Nephron progenitor cell (in vitro differentiated cells): ENCODE measurements around the gene RAET1E.
"Not testable (repeated sequence)": the region's sequence is repeated elsewhere in the genome, so short reads cannot be mapped to it uniquely, and the experiment has no call there.

Experiments
- DNase-seq: peaks from one replicate; pipeline ENCODE4 v3.0.0; 2021
- H3K27ac Mint-ChIP-seq: 2 replicates; pipeline ENCODE4 v1.8.0; 2021; ENCODE audit warnings: mild to moderate bottlenecking, moderate library complexity, mixed read lengths
- H3K27me3 Mint-ChIP-seq: 2 replicates; pipeline ENCODE4 v1.8.0; 2021; ENCODE audit warnings: mild to moderate bottlenecking, low read depth, mixed read lengths; ENCODE audit not compliant: poor library complexity
- H3K36me3 Mint-ChIP-seq: 2 replicates; pipeline ENCODE4 v1.8.0; 2021; ENCODE audit warnings: low read depth, mixed read lengths
- H3K4me1 Mint-ChIP-seq: 2 replicates; pipeline ENCODE4 v1.8.0; 2021; ENCODE audit warnings: mixed read lengths
- H3K4me3 Mint-ChIP-seq: 2 replicates; pipeline ENCODE4 v1.8.0; 2021; ENCODE audit warnings: mild to moderate bottlenecking, moderate library complexity, mixed read lengths
- H3K9me3 Mint-ChIP-seq: 2 replicates; pipeline ENCODE4 v1.8.0; 2021; ENCODE audit warnings: mild to moderate bottlenecking, moderate library complexity, mixed read lengths
- TF ChIP-seq, protein P1 (sequence below): fragments of 200-600 bp; sonication (generic); IDR thresholded peaks from 2 replicates; pipeline ENCODE4 v1.5.0; 2021; ENCODE audit warnings: antibody characterized with exemption

RAET1E gene

DNA sequence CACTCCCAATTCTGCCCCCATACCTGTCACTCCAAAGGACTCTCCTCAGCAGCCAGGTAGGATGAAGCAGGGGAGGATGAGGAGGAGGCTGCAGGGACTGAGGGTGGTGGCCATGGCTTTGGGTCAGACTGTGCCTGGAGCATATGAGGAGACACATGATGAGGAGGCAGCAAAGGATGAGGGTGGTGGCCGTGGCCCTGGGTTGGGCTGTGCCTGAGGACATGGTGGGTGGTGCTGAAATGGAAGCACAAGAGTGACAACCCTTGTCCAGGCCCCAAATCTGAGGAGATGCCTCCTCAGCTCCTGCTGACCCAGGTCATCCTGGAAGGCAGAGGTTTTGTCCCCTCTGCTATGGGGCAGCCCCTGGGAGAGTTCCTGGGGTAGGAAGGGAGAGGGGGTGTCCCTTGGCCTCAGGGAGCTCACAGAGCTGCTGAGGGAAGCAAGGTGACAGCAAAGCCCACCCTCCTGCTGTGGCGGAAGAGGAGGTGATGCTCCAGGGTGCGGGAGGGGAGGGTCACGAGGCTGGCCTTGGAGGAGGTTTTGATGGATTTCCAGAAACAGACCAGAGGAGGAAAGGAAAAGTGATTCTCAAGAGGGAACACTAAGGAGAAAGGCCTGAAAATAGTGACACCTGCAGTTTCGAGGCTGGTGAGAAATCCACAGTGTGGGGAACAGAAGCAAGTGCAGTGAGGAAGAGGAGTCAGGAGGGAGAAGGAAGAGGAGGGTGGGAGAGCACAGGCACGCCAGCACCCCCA is 20.4 kb upstream of the RAET1E start:
- Mint-ChIP-seq H3K27me3 (peaks cover 96% of the 10 kb centered on the region), H3K27ac (no peak overlapping the region), H3K4me1 (peaks cover 13% of the 10 kb centered on the region), H3K36me3 (no peaks in the 10 kb centered on the region), H3K4me3 (no peak overlapping the region), H3K9me3 (peaks cover 4% of the 10 kb centered on the region)
- TF ChIP-seq, protein P1, sequence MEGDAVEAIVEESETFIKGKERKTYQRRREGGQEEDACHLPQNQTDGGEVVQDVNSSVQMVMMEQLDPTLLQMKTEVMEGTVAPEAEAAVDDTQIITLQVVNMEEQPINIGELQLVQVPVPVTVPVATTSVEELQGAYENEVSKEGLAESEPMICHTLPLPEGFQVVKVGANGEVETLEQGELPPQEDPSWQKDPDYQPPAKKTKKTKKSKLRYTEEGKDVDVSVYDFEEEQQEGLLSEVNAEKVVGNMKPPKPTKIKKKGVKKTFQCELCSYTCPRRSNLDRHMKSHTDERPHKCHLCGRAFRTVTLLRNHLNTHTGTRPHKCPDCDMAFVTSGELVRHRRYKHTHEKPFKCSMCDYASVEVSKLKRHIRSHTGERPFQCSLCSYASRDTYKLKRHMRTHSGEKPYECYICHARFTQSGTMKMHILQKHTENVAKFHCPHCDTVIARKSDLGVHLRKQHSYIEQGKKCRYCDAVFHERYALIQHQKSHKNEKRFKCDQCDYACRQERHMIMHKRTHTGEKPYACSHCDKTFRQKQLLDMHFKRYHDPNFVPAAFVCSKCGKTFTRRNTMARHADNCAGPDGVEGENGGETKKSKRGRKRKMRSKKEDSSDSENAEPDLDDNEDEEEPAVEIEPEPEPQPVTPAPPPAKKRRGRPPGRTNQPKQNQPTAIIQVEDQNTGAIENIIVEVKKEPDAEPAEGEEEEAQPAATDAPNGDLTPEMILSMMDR = no peak
- no peak for DNase-seq

DNA sequence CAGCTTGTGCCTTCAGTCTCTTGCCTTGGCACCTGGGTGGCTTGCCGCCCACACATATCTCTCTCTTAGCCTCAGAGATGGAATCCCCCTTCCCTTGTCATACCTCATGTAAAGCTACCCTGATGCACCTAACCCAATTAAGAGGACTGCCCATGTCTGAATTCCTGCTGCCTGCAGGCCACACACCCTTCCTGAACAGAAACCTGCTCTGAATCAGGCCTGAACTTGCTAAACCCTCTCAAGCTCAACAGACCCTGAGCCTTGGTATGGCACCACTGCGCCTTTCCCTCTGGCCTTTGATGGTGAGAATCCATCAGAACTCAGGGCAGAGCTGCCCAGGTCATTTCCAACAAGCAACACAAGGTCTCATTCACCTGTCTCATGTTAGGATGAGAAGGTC is 19.8 kb upstream of the RAET1E start:
- Mint-ChIP-seq H3K36me3 (no peaks in the 10 kb centered on the region), H3K4me1 (peaks cover 7% of the 10 kb centered on the region), H3K9me3 (no peaks in the 10 kb centered on the region), H3K27me3 (peaks cover 96% of the 10 kb centered on the region), H3K4me3 (no peak overlapping the region), H3K27ac (no peak overlapping the region)
- TF ChIP-seq, protein P1 = no peak
- no peak for DNase-seq

DNA sequence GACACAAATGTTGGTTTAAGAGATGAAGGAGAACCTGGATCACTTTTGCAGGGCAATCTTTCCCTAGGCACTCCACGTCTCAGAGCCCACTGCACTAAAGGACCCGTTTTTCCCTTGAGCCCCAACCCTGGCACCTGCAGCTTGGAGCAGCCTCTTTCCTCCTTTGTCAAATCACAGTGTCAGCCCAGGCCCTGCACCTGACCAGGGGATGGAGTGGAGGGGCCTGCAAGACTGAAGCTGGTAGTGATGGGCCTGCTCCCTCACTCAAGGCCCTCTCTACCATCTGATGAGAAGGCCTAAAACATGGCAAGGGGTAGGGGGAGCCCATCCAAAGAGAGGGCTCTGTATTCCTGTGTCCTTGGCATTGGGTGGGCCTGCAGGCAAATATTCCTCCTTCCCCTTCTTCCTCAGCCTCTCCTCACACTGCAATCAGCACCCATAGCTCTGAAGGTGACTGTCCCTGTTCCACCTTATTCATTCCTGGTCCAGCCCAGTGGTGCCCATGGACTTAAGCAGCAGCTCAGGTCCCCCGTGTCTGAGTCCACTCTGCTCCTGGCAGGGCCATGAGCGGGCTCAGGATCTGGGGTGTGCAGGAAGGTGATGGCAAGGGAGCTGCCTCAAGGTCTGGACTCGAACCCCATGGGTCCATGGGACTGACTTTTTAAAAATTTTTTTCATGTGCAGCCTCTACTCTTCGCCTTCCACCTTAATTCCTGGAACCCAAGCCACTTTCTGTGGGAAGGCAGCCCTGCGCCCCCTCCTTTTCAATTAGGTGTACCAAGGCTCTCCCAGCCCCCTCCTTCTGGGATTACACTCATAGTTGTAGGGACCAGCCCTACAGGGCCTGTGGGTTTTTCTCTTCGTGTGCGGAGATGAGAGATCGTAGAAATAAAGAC is 18.3 kb upstream of the RAET1E start:
- no peaks in the 10 kb centered on the region for H3K36me3 Mint-ChIP-seq
- peaks cover 96% of the 10 kb centered on the region for H3K27me3 Mint-ChIP-seq
- H3K4me3 Mint-ChIP-seq = no peak overlapping the region
- H3K4me1 Mint-ChIP-seq = no peaks in the 10 kb centered on the region
- DNase-seq = no peak
- H3K27ac Mint-ChIP-seq = no peak overlapping the region
- peaks cover 2% of the 10 kb centered on the region for H3K9me3 Mint-ChIP-seq
- TF ChIP-seq, protein P1 = no peak

DNA sequence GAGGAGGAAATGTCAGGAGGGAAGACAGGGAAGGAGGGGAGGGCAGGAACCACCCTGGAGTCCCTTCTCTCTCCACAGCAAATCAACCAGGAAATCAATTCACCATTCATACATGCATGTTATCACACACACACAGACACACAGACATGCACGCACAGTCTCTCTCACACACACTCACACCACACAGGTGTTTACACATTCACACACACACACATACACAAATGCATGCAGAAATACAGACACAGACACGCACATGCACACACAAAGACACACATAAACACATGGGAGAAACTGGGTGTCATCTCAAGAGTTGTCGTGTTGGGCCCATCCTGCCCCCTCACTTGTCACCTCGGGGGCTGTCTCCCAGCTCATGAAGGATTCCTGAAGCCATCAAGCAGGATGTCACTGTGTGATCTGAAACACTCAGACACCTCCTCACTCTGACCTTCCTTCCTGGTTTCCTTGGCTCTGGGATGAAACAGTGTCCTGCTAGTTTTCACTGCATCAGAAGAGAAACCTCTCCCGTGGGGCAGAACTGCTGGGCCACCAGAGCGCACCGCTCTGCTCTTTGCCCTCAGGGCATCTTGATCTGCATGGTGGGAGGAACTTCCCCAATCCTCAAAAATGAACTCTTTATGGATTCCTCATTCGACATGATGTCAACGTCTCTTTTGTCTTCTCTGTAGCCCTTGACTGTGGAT is 15.8 kb upstream of the RAET1E start:
- Mint-ChIP-seq H3K36me3 (no peaks in the 10 kb centered on the region), H3K4me3 (no peak overlapping the region), H3K9me3 (peaks cover 19% of the 10 kb centered on the region), H3K27ac (no peak overlapping the region), H3K4me1 (no peaks in the 10 kb centered on the region), H3K27me3 (peaks cover 85% of the 10 kb centered on the region)
- TF ChIP-seq, protein P1 = no peak
- DNase-seq = no peak

DNA sequence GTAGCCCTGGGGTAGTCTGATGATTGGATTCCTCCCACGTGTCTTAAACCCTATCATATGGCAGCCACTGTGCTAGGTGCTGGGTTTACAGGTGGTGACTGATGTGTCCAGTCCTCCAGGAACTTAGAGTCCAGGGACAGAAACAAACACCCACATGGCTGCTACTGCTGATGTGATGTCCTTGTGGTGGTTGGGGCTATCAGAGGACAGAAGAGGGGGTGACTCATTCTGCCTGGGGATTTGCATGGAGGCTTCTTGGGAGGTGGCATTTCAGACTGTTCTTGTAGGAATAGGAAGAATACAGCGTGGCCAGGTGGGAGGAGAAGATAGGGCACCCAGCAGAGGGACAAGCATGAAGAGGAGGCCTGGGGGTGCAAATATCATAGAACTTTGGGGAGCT is 15.2 kb upstream of the RAET1E start:
- Mint-ChIP-seq H3K4me1 (no peaks in the 10 kb centered on the region), H3K9me3 (peaks cover 24% of the 10 kb centered on the region), H3K4me3 (no peak overlapping the region), H3K36me3 (peaks cover 2% of the 10 kb centered on the region), H3K27ac (no peak overlapping the region), H3K27me3 (peaks cover 79% of the 10 kb centered on the region)
- DNase-seq = no peak
- TF ChIP-seq, protein P1 = no peak

DNA sequence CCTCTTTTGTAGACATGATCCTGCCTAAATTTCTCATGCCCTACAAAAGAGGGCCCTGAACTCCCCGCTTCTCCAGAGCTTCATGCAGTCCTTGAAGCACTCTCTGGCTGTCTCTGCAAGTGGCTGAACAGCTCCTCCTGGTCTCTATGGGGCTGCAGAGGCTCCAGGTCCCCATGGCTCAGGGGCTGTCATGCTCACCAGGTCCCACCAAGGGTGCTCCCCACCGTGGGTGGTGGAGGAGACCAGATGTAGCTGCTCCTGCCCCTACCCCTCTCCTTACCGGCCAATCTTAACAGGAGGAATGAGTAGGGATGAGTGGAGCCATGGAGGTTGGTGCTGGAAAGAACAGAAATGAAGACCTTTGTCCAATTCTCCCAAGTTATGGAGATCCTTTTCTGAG is 14.8 kb upstream of the RAET1E start:
- H3K9me3 Mint-ChIP-seq = peaks cover 28% of the 10 kb centered on the region
- H3K36me3 Mint-ChIP-seq, H3K4me1 Mint-ChIP-seq, H3K27ac Mint-ChIP-seq, H3K4me3 Mint-ChIP-seq, DNase-seq: not testable (repeated sequence)
- H3K27me3 Mint-ChIP-seq = peaks cover 75% of the 10 kb centered on the region
